Measurements from ENCODE around the gene LAMA4.

The LAMA4 gene

GRCh38 chr6:112145080-112145573, 109.2 kb downstream of the LAMA4 start:
- H3K4me1 ChIP-seq (ENCODE audit: control insufficient read depth, insufficient read depth, low read length) = no peaks in the 10 kb centered on the region
- no peak overlapping the region for H3K9ac ChIP-seq (ENCODE audit: low read length)
- H3K9me3 ChIP-seq (ENCODE audit: control insufficient read depth, low read length) = no peaks in the 10 kb centered on the region
- H3K36me3 ChIP-seq (ENCODE audit: control insufficient read depth, insufficient read depth, low read length) = no peaks in the 10 kb centered on the region
- H3K4me3 ChIP-seq (ENCODE audit: low read length) = no peak overlapping the region
- H3K27me3 ChIP-seq (ENCODE audit: control insufficient read depth, insufficient read depth, low read length) = no peaks in the 10 kb centered on the region

GRCh38 chr6:112144145-112144926, 110.0 kb downstream of the LAMA4 start:
- Histone ChIP-seq H3K36me3 (ENCODE audit: control insufficient read depth, insufficient read depth, low read length) (no peaks in the 10 kb centered on the region), H3K4me3 (ENCODE audit: low read length) (no peak overlapping the region), H3K9me3 (ENCODE audit: control insufficient read depth, low read length) (no peaks in the 10 kb centered on the region), H3K9ac (ENCODE audit: low read length) (no peak overlapping the region), H3K4me1 (ENCODE audit: control insufficient read depth, insufficient read depth, low read length) (no peaks in the 10 kb centered on the region), H3K27me3 (ENCODE audit: control insufficient read depth, insufficient read depth, low read length) (no peaks in the 10 kb centered on the region)

- Histone ChIP-seq H3K9me3 (ENCODE audit: control insufficient read depth, low read length) (no peaks in the 10 kb centered on the region), H3K4me1 (ENCODE audit: control insufficient read depth, insufficient read depth, low read length) (no peaks in the 10 kb centered on the region), H3K27me3 (ENCODE audit: control insufficient read depth, insufficient read depth, low read length) (no peaks in the 10 kb centered on the region), H3K36me3 (ENCODE audit: control insufficient read depth, insufficient read depth, low read length) (no peaks in the 10 kb centered on the region), H3K9ac (ENCODE audit: low read length) (no peak overlapping the region), H3K4me3 (ENCODE audit: low read length) (no peak overlapping the region)
Measured at GRCh38 chr6:112141707-112142106, 112.7 kb downstream of the LAMA4 start.

GRCh38 chr6:112139052-112139451, 115.3 kb downstream of the LAMA4 start:
- no peak overlapping the region for H3K4me3 ChIP-seq (ENCODE audit: low read length)
- H3K36me3 ChIP-seq (ENCODE audit: control insufficient read depth, insufficient read depth, low read length) = no peaks in the 10 kb centered on the region
- no peaks in the 10 kb centered on the region for H3K9me3 ChIP-seq (ENCODE audit: control insufficient read depth, low read length)
- H3K4me1 ChIP-seq (ENCODE audit: control insufficient read depth, insufficient read depth, low read length) = no peaks in the 10 kb centered on the region
- no peaks in the 10 kb centered on the region for H3K27me3 ChIP-seq (ENCODE audit: control insufficient read depth, insufficient read depth, low read length)
- H3K9ac ChIP-seq (ENCODE audit: low read length) = no peak overlapping the region

GRCh38 chr6:112130878-112131277, 123.5 kb downstream of the LAMA4 start:
- Histone ChIP-seq H3K9me3 (ENCODE audit: control insufficient read depth, low read length) (no peaks in the 10 kb centered on the region), H3K36me3 (ENCODE audit: control insufficient read depth, insufficient read depth, low read length) (no peaks in the 10 kb centered on the region), H3K27me3 (ENCODE audit: control insufficient read depth, insufficient read depth, low read length) (no peaks in the 10 kb centered on the region), H3K4me3 (ENCODE audit: low read length) (no peak overlapping the region), H3K9ac (ENCODE audit: low read length) (no peak overlapping the region), H3K4me1 (ENCODE audit: control insufficient read depth, insufficient read depth, low read length) (no peaks in the 10 kb centered on the region)

- no peaks in the 10 kb centered on the region for H3K36me3 ChIP-seq (ENCODE audit: control insufficient read depth, insufficient read depth, low read length)
- no peaks in the 10 kb centered on the region for H3K4me1 ChIP-seq (ENCODE audit: control insufficient read depth, insufficient read depth, low read length)
- H3K27me3 ChIP-seq (ENCODE audit: control insufficient read depth, insufficient read depth, low read length) = no peaks in the 10 kb centered on the region
- no peak overlapping the region for H3K4me3 ChIP-seq (ENCODE audit: low read length)
- no peak overlapping the region for H3K9ac ChIP-seq (ENCODE audit: low read length)
- H3K9me3 ChIP-seq (ENCODE audit: control insufficient read depth, low read length) = no peaks in the 10 kb centered on the region
Measured at GRCh38 chr6:112128208-112128607, 126.2 kb downstream of the LAMA4 start.

GRCh38 chr6:112123982-112124381, 130.4 kb downstream of the LAMA4 start:
- H3K36me3 ChIP-seq (ENCODE audit: control insufficient read depth, insufficient read depth, low read length) = no peaks in the 10 kb centered on the region

GRCh38 chr6:112122756-112123155, 131.6 kb downstream of the LAMA4 start:
- Histone ChIP-seq H3K36me3 (ENCODE audit: control insufficient read depth, insufficient read depth, low read length) (no peaks in the 10 kb centered on the region), H3K9ac (ENCODE audit: low read length) (no peak overlapping the region), H3K4me3 (ENCODE audit: low read length) (no peak overlapping the region), H3K4me1 (ENCODE audit: control insufficient read depth, insufficient read depth, low read length) (no peaks in the 10 kb centered on the region), H3K9me3 (ENCODE audit: control insufficient read depth, low read length) (no peaks in the 10 kb centered on the region), H3K27me3 (ENCODE audit: control insufficient read depth, insufficient read depth, low read length) (no peaks in the 10 kb centered on the region)

More at GRCh38 chr6:112123982-112124381, 130.4 kb downstream of the LAMA4 start:
- Histone ChIP-seq H3K4me3 (ENCODE audit: low read length) (no peak overlapping the region), H3K9ac (ENCODE audit: low read length) (no peak overlapping the region), H3K27me3 (ENCODE audit: control insufficient read depth, insufficient read depth, low read length) (no peaks in the 10 kb centered on the region), H3K4me1 (ENCODE audit: control insufficient read depth, insufficient read depth, low read length) (no peaks in the 10 kb centered on the region), H3K9me3 (ENCODE audit: control insufficient read depth, low read length) (no peaks in the 10 kb centered on the region)

GRCh38 chr6:112118034-112118433, 136.3 kb downstream of the LAMA4 start:
- no peaks in the 10 kb centered on the region for H3K9me3 ChIP-seq (ENCODE audit: control insufficient read depth, low read length)
- no peaks in the 10 kb centered on the region for H3K27me3 ChIP-seq (ENCODE audit: control insufficient read depth, insufficient read depth, low read length)
- H3K36me3 ChIP-seq (ENCODE audit: control insufficient read depth, insufficient read depth, low read length) = no peaks in the 10 kb centered on the region
- no peaks in the 10 kb centered on the region for H3K4me1 ChIP-seq (ENCODE audit: control insufficient read depth, insufficient read depth, low read length)
- H3K4me3 ChIP-seq (ENCODE audit: low read length) = no peak overlapping the region
- H3K9ac ChIP-seq (ENCODE audit: low read length) = no peak overlapping the region

GRCh38 chr6:112117554-112117953, 136.8 kb downstream of the LAMA4 start:
- Histone ChIP-seq H3K36me3 (ENCODE audit: control insufficient read depth, insufficient read depth, low read length) (no peaks in the 10 kb centered on the region), H3K9ac (ENCODE audit: low read length) (no peak overlapping the region)

GRCh38 chr6:112116221-112116620, 138.1 kb downstream of the LAMA4 start:
- Histone ChIP-seq H3K27me3 (ENCODE audit: control insufficient read depth, insufficient read depth, low read length) (no peaks in the 10 kb centered on the region), H3K36me3 (ENCODE audit: control insufficient read depth, insufficient read depth, low read length) (no peaks in the 10 kb centered on the region), H3K9me3 (ENCODE audit: control insufficient read depth, low read length) (no peaks in the 10 kb centered on the region), H3K9ac (ENCODE audit: low read length) (no peak overlapping the region), H3K4me1 (ENCODE audit: control insufficient read depth, insufficient read depth, low read length) (no peaks in the 10 kb centered on the region), H3K4me3 (ENCODE audit: low read length) (no peak overlapping the region)

More at GRCh38 chr6:112117554-112117953, 136.8 kb downstream of the LAMA4 start:
- Histone ChIP-seq H3K9me3 (ENCODE audit: control insufficient read depth, low read length) (no peaks in the 10 kb centered on the region), H3K4me1 (ENCODE audit: control insufficient read depth, insufficient read depth, low read length) (no peaks in the 10 kb centered on the region), H3K4me3 (ENCODE audit: low read length) (no peak overlapping the region), H3K27me3 (ENCODE audit: control insufficient read depth, insufficient read depth, low read length) (no peaks in the 10 kb centered on the region)

GRCh38 chr6:112114577-112115223, 139.7 kb downstream of the LAMA4 start:
- Histone ChIP-seq H3K36me3 (ENCODE audit: control insufficient read depth, insufficient read depth, low read length) (no peaks in the 10 kb centered on the region), H3K27me3 (ENCODE audit: control insufficient read depth, insufficient read depth, low read length) (no peaks in the 10 kb centered on the region), H3K4me1 (ENCODE audit: control insufficient read depth, insufficient read depth, low read length) (no peaks in the 10 kb centered on the region), H3K4me3 (ENCODE audit: low read length) (no peak overlapping the region), H3K9ac (ENCODE audit: low read length) (no peak overlapping the region), H3K9me3 (ENCODE audit: control insufficient read depth, low read length) (no peaks in the 10 kb centered on the region)
